HEK293 (cell line): Measurements from ENCODE around the gene RBCK1.
A peak's percentile ranks its signal among the peaks of the same experiment; 100 is the strongest.

Experiments
- BCL11A ChIP-seq: fragments of 450-650 bp; formaldehyde crosslinking; IDR thresholded peaks from 2 replicates; pipeline ENCODE4 v1.5.1; 2016; ENCODE audit warnings: low read depth, missing biosample characterization, missing genetic modification characterization
- KLF10 ChIP-seq: fragments of 450-650 bp; IDR thresholded peaks from 2 replicates; pipeline ENCODE4 v1.5.1; 2018; ENCODE audit warnings: missing biosample characterization, mild to moderate bottlenecking, missing genetic modification characterization
- KLF8 ChIP-seq: fragments of 450-650 bp; formaldehyde crosslinking; IDR thresholded peaks from 2 replicates; pipeline ENCODE4 v1.5.1; 2016; ENCODE audit warnings: missing biosample characterization, missing genetic modification characterization
- SALL2 ChIP-seq: fragments of 450-650 bp; formaldehyde crosslinking; IDR thresholded peaks from 2 replicates; pipeline ENCODE4 v1.5.0; 2017; ENCODE audit warnings: missing biosample characterization, mild to moderate bottlenecking, missing genetic modification characterization, borderline replicate concordance
- ZFP69B ChIP-seq: fragments of 450-650 bp; formaldehyde crosslinking; IDR thresholded peaks from 2 replicates; pipeline ENCODE4 v1.5.1; 2016; ENCODE audit warnings: missing biosample characterization, missing genetic modification characterization
- ZNF114 ChIP-seq: fragments of 450-650 bp; formaldehyde crosslinking; IDR thresholded peaks from 2 replicates; pipeline ENCODE4 v1.5.0; 2017; ENCODE audit warnings: missing biosample characterization, missing genetic modification characterization
- ZNF133 ChIP-seq: fragments of 450-650 bp; formaldehyde crosslinking; IDR thresholded peaks from 2 replicates; pipeline ENCODE4 v1.5.1; 2016; ENCODE audit warnings: missing biosample characterization, missing genetic modification characterization
- ZNF169 ChIP-seq: fragments of 450-650 bp; formaldehyde crosslinking; IDR thresholded peaks from 2 replicates; pipeline ENCODE4 v1.5.1; 2016; ENCODE audit warnings: missing biosample characterization, missing genetic modification characterization
- ZNF174 ChIP-seq: fragments of 450-650 bp; formaldehyde crosslinking; IDR thresholded peaks from 2 replicates; pipeline ENCODE4 v1.5.0; 2017; ENCODE audit warnings: missing biosample characterization, mild to moderate bottlenecking, missing genetic modification characterization
- ZNF19 ChIP-seq: fragments of 450-650 bp; formaldehyde crosslinking; IDR thresholded peaks from 2 replicates; pipeline ENCODE4; 2016; ENCODE audit warnings: missing biosample characterization, missing genetic modification characterization, low read depth
- ZNF248 ChIP-seq: fragments of 450-650 bp; formaldehyde crosslinking; IDR thresholded peaks from 2 replicates; pipeline ENCODE4 v1.5.1; 2017; ENCODE audit warnings: missing biosample characterization, missing genetic modification characterization
- ZNF664 ChIP-seq: fragments of 450-650 bp; formaldehyde crosslinking; IDR thresholded peaks from 2 replicates; pipeline ENCODE4 v1.5.1; 2016; ENCODE audit warnings: missing biosample characterization, missing genetic modification characterization
- ZNF76 ChIP-seq: fragments of 450-650 bp; formaldehyde crosslinking; IDR thresholded peaks from 2 replicates; pipeline ENCODE4; 2016; ENCODE audit warnings: low read depth, missing biosample characterization, missing genetic modification characterization, borderline replicate concordance
- ZNF792 ChIP-seq: fragments of 450-650 bp; formaldehyde crosslinking; IDR thresholded peaks from 2 replicates; pipeline ENCODE4 v1.5.1; 2016; ENCODE audit warnings: missing biosample characterization, missing genetic modification characterization
- ZSCAN23 ChIP-seq: fragments of 450-650 bp; formaldehyde crosslinking; IDR thresholded peaks from 2 replicates; pipeline ENCODE4 v1.5.1; 2016; ENCODE audit warnings: missing biosample characterization, missing genetic modification characterization
- ZXDB ChIP-seq: fragments of 450-650 bp; formaldehyde crosslinking; IDR thresholded peaks from 2 replicates; pipeline ENCODE4 v1.5.1; 2016; ENCODE audit warnings: missing biosample characterization, missing genetic modification characterization
- TF ChIP-seq, protein P1 (sequence below): fragments of 450-650 bp; formaldehyde crosslinking; IDR thresholded peaks from 2 replicates; pipeline ENCODE4 v1.5.1; 2016; ENCODE audit warnings: missing biosample characterization, missing genetic modification characterization
- TF ChIP-seq, protein P2 (sequence below): fragments of 450-650 bp; formaldehyde crosslinking; IDR thresholded peaks from 2 replicates; pipeline ENCODE4 v1.5.1; 2017; ENCODE audit warnings: missing biosample characterization, missing genetic modification characterization
- TF ChIP-seq, protein P3 (sequence below): fragments of 450-650 bp; IDR thresholded peaks from 2 replicates; pipeline ENCODE4 v1.5.1; 2018; ENCODE audit warnings: missing biosample characterization, mild to moderate bottlenecking, missing genetic modification characterization
- TF ChIP-seq, protein P4 (sequence below): fragments of 450-650 bp; formaldehyde crosslinking; IDR thresholded peaks from 2 replicates; pipeline ENCODE4 v1.5.1; 2017; ENCODE audit warnings: missing biosample characterization, mild to moderate bottlenecking, missing genetic modification characterization, moderate library complexity
- TF ChIP-seq, protein P5 (sequence below): sonication (generic); formaldehyde crosslinking; IDR thresholded peaks from 2 replicates; pipeline ENCODE4 v1.8.1; 2022; ENCODE audit warnings: mild to moderate bottlenecking, moderate library complexity, missing genetic modification reagents
- TF ChIP-seq, protein P6 (sequence below): fragments of 450-650 bp; formaldehyde crosslinking; IDR thresholded peaks from 2 replicates; pipeline ENCODE4 v1.5.1; 2017; ENCODE audit warnings: missing biosample characterization, missing genetic modification characterization
- TF ChIP-seq, protein P7 (sequence below): fragments of 450-650 bp; formaldehyde crosslinking; conservative IDR thresholded peaks from 2 replicates; pipeline ENCODE4 v1.5.1; 2016; ENCODE audit warnings: low read depth, missing biosample characterization, missing genetic modification characterization

RBCK1 gene

DNA sequence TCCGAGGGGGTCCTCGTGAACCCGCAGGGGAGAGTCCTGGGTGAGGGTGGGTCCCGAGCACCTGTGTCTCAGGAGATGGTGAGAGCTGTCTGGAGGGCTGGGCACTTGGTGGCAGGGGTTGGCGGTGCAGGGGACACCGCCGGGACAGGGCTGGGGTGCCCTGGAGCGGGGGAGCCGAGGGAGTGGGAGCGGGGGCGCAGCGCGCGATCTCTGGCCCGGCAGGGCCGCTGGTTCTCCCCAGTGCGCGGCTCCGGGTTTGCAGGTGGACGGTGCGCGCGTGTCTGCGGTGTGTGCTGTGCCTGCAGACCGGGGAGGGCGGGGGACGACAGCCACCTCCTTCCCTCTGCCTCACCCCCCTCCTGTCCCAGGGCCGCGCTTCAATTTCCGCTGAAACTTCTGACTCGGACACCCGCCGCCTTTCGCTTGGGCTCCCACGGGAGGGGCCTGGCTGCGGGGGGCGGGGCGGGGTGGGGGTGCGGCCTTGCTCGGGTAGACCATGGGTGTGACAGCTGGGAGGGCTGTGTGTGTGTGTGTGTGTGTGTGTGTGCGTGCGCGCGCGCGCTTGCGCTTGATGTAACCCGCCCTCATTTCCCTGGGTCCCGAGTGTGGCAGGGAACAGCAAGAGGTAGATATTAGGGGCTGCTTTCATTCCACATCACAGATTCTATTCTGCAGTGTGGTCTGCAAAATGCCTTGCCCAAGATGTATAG, 26.4 kb upstream of the RBCK1 start (continued):
- TF ChIP-seq, protein P1, sequence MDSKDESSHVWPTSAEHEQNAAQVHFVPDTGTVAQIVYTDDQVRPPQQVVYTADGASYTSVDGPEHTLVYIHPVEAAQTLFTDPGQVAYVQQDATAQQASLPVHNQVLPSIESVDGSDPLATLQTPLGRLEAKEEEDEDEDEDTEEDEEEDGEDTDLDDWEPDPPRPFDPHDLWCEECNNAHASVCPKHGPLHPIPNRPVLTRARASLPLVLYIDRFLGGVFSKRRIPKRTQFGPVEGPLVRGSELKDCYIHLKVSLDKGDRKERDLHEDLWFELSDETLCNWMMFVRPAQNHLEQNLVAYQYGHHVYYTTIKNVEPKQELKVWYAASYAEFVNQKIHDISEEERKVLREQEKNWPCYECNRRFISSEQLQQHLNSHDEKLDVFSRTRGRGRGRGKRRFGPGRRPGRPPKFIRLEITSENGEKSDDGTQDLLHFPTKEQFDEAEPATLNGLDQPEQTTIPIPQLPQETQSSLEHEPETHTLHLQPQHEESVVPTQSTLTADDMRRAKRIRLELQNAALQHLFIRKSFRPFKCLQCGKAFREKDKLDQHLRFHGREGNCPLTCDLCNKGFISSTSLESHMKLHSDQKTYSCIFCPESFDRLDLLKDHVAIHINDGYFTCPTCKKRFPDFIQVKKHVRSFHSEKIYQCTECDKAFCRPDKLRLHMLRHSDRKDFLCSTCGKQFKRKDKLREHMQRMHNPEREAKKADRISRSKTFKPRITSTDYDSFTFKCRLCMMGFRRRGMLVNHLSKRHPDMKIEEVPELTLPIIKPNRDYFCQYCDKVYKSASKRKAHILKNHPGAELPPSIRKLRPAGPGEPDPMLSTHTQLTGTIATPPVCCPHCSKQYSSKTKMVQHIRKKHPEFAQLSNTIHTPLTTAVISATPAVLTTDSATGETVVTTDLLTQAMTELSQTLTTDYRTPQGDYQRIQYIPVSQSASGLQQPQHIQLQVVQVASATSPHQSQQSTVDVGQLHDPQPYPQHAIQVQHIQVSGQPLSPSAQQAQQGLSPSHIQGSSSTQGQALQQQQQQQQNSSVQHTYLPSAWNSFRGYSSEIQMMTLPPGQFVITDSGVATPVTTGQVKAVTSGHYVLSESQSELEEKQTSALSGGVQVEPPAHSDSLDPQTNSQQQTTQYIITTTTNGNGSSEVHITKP: peak; percentile 71
- TF ChIP-seq ZNF114 (tag by site-specific recombination) (no peak), ZNF19 (tag by site-specific recombination) (no peak), SALL2 (tag by site-specific recombination) (no peak), ZNF792 (tag by site-specific recombination) (no peak), ZFP69B (tag by site-specific recombination) (no peak), ZSCAN23 (tag by site-specific recombination) (0 out of 2 replicates have a peak, but pooled peaks have one; percentile 37), ZNF174 (tag by site-specific recombination) (no peak), ZNF664 (no peak), ZXDB (tag by site-specific recombination) (peak; percentile 27), KLF10 (tag by site-specific recombination) (peak; percentile 78; the same call in 1 of the 2 replicates), ZNF248 (no peak), ZNF169 (tag by site-specific recombination) (no peak), ZNF133 (tag by site-specific recombination) (no peak), KLF8 (tag by site-specific recombination) (peak; percentile 84), ZNF76 (peak; percentile 4; the same call in 1 of the 2 replicates), BCL11A (tag by site-specific recombination) (no peak)
- TF ChIP-seq, protein P2, sequence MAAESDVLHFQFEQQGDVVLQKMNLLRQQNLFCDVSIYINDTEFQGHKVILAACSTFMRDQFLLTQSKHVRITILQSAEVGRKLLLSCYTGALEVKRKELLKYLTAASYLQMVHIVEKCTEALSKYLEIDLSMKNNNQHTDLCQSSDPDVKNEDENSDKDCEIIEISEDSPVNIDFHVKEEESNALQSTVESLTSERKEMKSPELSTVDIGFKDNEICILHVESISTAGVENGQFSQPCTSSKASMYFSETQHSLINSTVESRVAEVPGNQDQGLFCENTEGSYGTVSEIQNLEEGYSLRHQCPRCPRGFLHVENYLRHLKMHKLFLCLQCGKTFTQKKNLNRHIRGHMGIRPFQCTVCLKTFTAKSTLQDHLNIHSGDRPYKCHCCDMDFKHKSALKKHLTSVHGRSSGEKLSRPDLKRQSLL (tag by site-specific recombination): no peak
- TF ChIP-seq, protein P3, sequence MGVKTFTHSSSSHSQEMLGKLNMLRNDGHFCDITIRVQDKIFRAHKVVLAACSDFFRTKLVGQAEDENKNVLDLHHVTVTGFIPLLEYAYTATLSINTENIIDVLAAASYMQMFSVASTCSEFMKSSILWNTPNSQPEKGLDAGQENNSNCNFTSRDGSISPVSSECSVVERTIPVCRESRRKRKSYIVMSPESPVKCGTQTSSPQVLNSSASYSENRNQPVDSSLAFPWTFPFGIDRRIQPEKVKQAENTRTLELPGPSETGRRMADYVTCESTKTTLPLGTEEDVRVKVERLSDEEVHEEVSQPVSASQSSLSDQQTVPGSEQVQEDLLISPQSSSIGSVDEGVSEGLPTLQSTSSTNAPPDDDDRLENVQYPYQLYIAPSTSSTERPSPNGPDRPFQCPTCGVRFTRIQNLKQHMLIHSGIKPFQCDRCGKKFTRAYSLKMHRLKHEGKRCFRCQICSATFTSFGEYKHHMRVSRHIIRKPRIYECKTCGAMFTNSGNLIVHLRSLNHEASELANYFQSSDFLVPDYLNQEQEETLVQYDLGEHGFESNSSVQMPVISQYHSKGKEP (tag by site-specific recombination): no peak
- TF ChIP-seq, protein P4, sequence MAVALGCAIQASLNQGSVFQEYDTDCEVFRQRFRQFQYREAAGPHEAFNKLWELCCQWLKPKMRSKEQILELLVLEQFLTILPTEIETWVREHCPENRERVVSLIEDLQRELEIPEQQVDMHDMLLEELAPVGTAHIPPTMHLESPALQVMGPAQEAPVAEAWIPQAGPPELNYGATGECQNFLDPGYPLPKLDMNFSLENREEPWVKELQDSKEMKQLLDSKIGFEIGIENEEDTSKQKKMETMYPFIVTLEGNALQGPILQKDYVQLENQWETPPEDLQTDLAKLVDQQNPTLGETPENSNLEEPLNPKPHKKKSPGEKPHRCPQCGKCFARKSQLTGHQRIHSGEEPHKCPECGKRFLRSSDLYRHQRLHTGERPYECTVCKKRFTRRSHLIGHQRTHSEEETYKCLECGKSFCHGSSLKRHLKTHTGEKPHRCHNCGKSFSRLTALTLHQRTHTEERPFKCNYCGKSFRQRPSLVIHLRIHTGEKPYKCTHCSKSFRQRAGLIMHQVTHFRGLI (tag by site-specific recombination): no peak
- TF ChIP-seq, protein P5, sequence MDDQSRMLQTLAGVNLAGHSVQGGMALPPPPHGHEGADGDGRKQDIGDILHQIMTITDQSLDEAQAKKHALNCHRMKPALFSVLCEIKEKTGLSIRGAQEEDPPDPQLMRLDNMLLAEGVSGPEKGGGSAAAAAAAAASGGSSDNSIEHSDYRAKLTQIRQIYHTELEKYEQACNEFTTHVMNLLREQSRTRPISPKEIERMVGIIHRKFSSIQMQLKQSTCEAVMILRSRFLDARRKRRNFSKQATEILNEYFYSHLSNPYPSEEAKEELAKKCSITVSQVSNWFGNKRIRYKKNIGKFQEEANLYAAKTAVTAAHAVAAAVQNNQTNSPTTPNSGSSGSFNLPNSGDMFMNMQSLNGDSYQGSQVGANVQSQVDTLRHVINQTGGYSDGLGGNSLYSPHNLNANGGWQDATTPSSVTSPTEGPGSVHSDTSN (CRISPR knock-in tag): no peak
- TF ChIP-seq, protein P6, sequence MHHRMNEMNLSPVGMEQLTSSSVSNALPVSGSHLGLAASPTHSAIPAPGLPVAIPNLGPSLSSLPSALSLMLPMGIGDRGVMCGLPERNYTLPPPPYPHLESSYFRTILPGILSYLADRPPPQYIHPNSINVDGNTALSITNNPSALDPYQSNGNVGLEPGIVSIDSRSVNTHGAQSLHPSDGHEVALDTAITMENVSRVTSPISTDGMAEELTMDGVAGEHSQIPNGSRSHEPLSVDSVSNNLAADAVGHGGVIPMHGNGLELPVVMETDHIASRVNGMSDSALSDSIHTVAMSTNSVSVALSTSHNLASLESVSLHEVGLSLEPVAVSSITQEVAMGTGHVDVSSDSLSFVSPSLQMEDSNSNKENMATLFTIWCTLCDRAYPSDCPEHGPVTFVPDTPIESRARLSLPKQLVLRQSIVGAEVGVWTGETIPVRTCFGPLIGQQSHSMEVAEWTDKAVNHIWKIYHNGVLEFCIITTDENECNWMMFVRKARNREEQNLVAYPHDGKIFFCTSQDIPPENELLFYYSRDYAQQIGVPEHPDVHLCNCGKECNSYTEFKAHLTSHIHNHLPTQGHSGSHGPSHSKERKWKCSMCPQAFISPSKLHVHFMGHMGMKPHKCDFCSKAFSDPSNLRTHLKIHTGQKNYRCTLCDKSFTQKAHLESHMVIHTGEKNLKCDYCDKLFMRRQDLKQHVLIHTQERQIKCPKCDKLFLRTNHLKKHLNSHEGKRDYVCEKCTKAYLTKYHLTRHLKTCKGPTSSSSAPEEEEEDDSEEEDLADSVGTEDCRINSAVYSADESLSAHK (tag by site-specific recombination): peak; percentile 46; the same call in 1 of the 2 replicates
- TF ChIP-seq, protein P7, sequence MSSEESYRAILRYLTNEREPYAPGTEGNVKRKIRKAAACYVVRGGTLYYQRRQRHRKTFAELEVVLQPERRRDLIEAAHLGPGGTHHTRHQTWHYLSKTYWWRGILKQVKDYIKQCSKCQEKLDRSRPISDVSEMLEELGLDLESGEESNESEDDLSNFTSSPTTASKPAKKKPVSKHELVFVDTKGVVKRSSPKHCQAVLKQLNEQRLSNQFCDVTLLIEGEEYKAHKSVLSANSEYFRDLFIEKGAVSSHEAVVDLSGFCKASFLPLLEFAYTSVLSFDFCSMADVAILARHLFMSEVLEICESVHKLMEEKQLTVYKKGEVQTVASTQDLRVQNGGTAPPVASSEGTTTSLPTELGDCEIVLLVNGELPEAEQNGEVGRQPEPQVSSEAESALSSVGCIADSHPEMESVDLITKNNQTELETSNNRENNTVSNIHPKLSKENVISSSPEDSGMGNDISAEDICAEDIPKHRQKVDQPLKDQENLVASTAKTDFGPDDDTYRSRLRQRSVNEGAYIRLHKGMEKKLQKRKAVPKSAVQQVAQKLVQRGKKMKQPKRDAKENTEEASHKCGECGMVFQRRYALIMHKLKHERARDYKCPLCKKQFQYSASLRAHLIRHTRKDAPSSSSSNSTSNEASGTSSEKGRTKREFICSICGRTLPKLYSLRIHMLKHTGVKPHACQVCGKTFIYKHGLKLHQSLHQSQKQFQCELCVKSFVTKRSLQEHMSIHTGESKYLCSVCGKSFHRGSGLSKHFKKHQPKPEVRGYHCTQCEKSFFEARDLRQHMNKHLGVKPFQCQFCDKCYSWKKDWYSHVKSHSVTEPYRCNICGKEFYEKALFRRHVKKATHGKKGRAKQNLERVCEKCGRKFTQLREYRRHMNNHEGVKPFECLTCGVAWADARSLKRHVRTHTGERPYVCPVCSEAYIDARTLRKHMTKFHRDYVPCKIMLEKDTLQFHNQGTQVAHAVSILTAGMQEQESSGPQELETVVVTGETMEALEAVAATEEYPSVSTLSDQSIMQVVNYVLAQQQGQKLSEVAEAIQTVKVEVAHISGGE (tag by site-specific recombination): 0 out of 2 replicates have a peak, but pooled peaks have one; percentile 14
